Vagina (tissue), 2 donors: ENCODE data around the gene HSBP1L1. TPM values are rescaled to one million over a fixed set of nuclear protein-coding genes. Genes with fewer than 3 reads are reported as not detected.
A peak's percentile ranks its signal among the peaks of the same experiment; 100 is the strongest.

Experiments
- DNase-seq, 2 donors: peaks; one replicate each; pipeline ENCODE4 v3.0.0-alpha.2; 2017; ENCODE audit errors: extremely low spot score in 2 of 2
- H3K27ac ChIP-seq: fragments of 200-600 bp; sonication (generic); one replicate; pipeline ENCODE4 v1.5.1; 2019
- H3K27me3 ChIP-seq: fragments of 200-600 bp; sonication (generic); one replicate; pipeline ENCODE4 v1.5.1; 2019
- H3K36me3 ChIP-seq, 2 donors: fragments of 200-600 bp; sonication (generic); one replicate each; pipeline ENCODE4 v1.5.1; 2017 to 2019
- H3K4me1 ChIP-seq: fragments of 200-600 bp; sonication (generic); one replicate; pipeline ENCODE4 v1.5.1; 2019
- H3K4me3 ChIP-seq, 2 donors: fragments of 200-600 bp; sonication (generic); 1 replicate in 1 of 2; 2 replicates in 1 of 2; pipeline ENCODE4 v1.5.1; 2016 to 2019
- H3K9me3 ChIP-seq: fragments of 200-600 bp; sonication (generic); one replicate; pipeline ENCODE4 v1.5.1; 2019
- POLR2A ChIP-seq, 2 donors: fragments of 450-650 bp; IDR thresholded peaks; one replicate each; pipeline ENCODE4 v1.6.1; 2017; ENCODE audit warnings: antibody characterized with exemption in 2 of 2, mild to moderate bottlenecking in 2 of 2, moderate library complexity in 2 of 2
- POLR2AphosphoS5 ChIP-seq, 2 donors: sonication (generic); formaldehyde crosslinking; IDR thresholded peaks; one replicate each; pipeline ENCODE4 v1.9.0; 2017; ENCODE audit warnings: antibody characterized with exemption in 2 of 2, mild to moderate bottlenecking in 2 of 2, low read depth in 1 of 2; ENCODE audit not compliant: insufficient read depth in 1 of 2
- intact Hi-C: fragments of 100-400 bp; cut with DNase I; formaldehyde crosslinking; loops from one replicate; pipeline ENCODE4 v1.15.1; 2023
- total RNA-seq: library from RNA; depleted of rRNA; stranded (reverse); fragments of >200 nt; gene quantifications from one replicate; pipeline ENCODE4 v1.2.3, GENCODE V29; 2016
- TF ChIP-seq, protein P1 (sequence below), 3 experiments: fragments of 450-650 bp in 2 of 3; fragments of 200-600 bp in 1 of 3; sonication (generic) in 1 of 3; IDR thresholded peaks; one replicate each; pipeline ENCODE4 v1.5.1; 2017 to 2019; ENCODE audit warnings: antibody characterized with exemption in 3 of 3, mild to moderate bottlenecking in 2 of 3, moderate library complexity in 2 of 3

The HSBP1L1 gene
- total RNA-seq, 1 donor from 2014 or later = 32.2 TPM

DNA sequence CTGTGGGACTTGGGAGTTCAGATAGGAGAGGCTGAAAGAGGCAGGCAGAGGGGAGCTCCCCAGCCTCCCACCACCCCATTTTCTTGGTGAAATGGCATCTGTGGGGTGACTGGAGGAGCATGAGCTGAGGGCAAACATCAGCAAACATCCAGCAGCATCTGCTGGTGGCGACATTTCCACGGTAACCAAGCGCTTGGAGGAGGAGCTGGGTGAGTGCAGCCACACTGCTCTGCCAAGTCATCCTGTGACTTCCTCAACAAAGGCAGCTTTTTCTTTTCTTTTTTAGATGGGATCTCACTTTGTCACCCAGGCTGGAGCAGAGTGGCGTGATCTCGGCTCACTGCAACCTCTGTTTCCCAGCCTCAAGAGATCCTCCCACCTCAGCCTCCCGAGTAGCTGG is 18.3 kb downstream of the HSBP1L1 start:
- TF ChIP-seq POLR2AphosphoS5 (IDR thresholded peaks at IDR 0.05; ENCODE audit: insufficient read depth in 1 of 2, low read depth in 1 of 2) (no peak), POLR2A (IDR thresholded peaks at IDR 0.05) (no peak)
- TF ChIP-seq, protein P1, sequence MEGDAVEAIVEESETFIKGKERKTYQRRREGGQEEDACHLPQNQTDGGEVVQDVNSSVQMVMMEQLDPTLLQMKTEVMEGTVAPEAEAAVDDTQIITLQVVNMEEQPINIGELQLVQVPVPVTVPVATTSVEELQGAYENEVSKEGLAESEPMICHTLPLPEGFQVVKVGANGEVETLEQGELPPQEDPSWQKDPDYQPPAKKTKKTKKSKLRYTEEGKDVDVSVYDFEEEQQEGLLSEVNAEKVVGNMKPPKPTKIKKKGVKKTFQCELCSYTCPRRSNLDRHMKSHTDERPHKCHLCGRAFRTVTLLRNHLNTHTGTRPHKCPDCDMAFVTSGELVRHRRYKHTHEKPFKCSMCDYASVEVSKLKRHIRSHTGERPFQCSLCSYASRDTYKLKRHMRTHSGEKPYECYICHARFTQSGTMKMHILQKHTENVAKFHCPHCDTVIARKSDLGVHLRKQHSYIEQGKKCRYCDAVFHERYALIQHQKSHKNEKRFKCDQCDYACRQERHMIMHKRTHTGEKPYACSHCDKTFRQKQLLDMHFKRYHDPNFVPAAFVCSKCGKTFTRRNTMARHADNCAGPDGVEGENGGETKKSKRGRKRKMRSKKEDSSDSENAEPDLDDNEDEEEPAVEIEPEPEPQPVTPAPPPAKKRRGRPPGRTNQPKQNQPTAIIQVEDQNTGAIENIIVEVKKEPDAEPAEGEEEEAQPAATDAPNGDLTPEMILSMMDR (IDR thresholded peaks at IDR 0.05) = no peak
- no peak overlapping the region for H3K27ac ChIP-seq
- no peak for DNase-seq
- H3K9me3 ChIP-seq = no peaks in the 10 kb centered on the region
- H3K36me3 ChIP-seq = peaks cover 0 to 6% of the 10 kb centered on the region in 2 donors
- peaks cover 39% of the 10 kb centered on the region for H3K4me1 ChIP-seq
- no peaks in the 10 kb centered on the region for H3K27me3 ChIP-seq
- H3K4me3 ChIP-seq = no peak overlapping the region
- intact Hi-C loops = no loop called here

DNA sequence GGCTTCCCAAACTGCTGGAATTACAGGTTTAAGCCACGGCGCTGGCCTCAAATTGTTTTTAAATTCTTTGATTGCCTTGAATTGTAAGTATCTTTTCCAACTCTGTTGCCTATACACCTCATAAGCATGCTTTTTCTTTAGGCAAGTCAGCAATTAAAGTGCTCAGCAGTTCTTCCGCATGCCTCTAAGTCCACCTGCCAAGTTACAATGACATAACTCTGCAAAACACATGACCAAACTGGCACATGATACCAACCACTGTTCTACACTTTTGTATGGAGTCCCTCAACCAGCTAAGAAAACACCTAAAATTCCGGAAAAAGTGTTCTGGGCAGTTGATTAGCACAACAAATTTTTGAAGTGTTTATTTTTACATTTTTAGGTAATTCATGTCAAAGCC is 18.8 kb downstream of the HSBP1L1 start:
- H3K4me1 ChIP-seq = peaks cover 41% of the 10 kb centered on the region

GRCh38 chr18:79983793-79984192 is 19.4 kb downstream of the HSBP1L1 start:
- Histone ChIP-seq H3K4me3 (no peak overlapping the region), H3K4me1 (peaks cover 41% of the 10 kb centered on the region), H3K27ac (no peak overlapping the region), H3K36me3 (peaks cover 0 to 6% of the 10 kb centered on the region in 2 donors), H3K9me3 (no peaks in the 10 kb centered on the region), H3K27me3 (no peaks in the 10 kb centered on the region)
- intact Hi-C loops = no loop called here
- TF ChIP-seq POLR2A (IDR thresholded peaks at IDR 0.05) (no peak), POLR2AphosphoS5 (IDR thresholded peaks at IDR 0.05; ENCODE audit: insufficient read depth in 1 of 2, low read depth in 1 of 2) (no peak)
- TF ChIP-seq, protein P1 (IDR thresholded peaks at IDR 0.05) = no peak
- no peak for DNase-seq

More for the DNA sequence above, 18.8 kb downstream of the HSBP1L1 start:
- no peak for DNase-seq
- Histone ChIP-seq H3K9me3 (no peaks in the 10 kb centered on the region), H3K36me3 (peaks cover 0 to 6% of the 10 kb centered on the region in 2 donors), H3K4me3 (no peak overlapping the region), H3K27ac (no peak overlapping the region), H3K27me3 (no peaks in the 10 kb centered on the region)
- intact Hi-C loops = no loop called here
- TF ChIP-seq POLR2A (IDR thresholded peaks at IDR 0.05) = no peak
- no peak for TF ChIP-seq POLR2AphosphoS5 (IDR thresholded peaks at IDR 0.05; ENCODE audit: insufficient read depth in 1 of 2, low read depth in 1 of 2)
- TF ChIP-seq, protein P1 (IDR thresholded peaks at IDR 0.05) = no peak

DNA sequence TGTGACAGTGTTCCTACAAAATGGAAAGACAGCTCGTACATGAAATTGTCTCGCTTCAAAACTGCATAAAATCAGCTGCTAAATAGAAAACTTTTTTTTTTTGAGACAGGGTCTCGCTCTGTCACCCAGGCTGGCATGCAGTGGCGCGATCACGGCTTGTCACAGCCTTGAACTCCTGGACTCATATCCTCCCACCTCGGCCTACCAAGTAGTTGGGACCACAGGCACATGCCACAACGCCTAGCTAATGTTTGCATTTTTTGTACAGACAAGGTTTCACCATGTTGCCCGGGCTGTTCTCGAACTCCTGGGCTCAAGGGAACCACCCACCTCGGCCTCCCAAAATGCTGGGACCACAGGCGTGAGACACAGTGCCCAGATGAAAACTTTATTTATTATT is 20.7 kb downstream of the HSBP1L1 start:
- Histone ChIP-seq H3K27me3 (no peaks in the 10 kb centered on the region), H3K36me3 (peaks cover 0 to 6% of the 10 kb centered on the region in 2 donors), H3K27ac (no peak overlapping the region), H3K9me3 (no peaks in the 10 kb centered on the region), H3K4me1 (peaks cover 46% of the 10 kb centered on the region), H3K4me3 (no peak overlapping the region)
- DNase-seq = no peak
- TF ChIP-seq, protein P1 (IDR thresholded peaks at IDR 0.05) = no peak
- intact Hi-C loops = no loop called here

DNA sequence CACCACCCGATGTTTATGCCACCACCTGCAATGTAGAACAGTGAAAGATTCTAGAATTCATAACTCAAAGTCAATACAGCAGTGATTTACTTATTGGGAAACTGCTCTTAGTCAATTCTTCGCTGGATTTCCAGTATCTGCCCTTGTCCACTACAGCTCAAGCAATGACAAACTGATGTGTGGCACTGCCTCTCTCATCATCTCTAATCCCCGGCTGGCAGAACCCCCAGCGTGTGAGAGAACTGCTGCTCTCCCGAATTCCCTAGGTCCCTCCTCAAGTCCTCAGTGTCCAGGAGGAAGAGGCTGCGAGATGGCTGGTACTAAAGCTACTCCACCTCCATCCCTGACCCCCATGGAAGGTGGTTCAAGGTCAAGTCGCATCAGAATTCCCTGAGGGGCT is 22.3 kb downstream of the HSBP1L1 start:
- no peaks in the 10 kb centered on the region for H3K9me3 ChIP-seq
- no peak for DNase-seq
- intact Hi-C loops = no loop called here
- H3K27ac ChIP-seq = peak overlapping the region; percentile 86
- TF ChIP-seq POLR2AphosphoS5 (IDR thresholded peaks at IDR 0.05; ENCODE audit: insufficient read depth in 1 of 2, low read depth in 1 of 2) (no peak), POLR2A (IDR thresholded peaks at IDR 0.05) (no peak)
- TF ChIP-seq, protein P1 (IDR thresholded peaks at IDR 0.05) = no peak
- H3K36me3 ChIP-seq = peaks cover 0 to 6% of the 10 kb centered on the region in 2 donors
- no peaks in the 10 kb centered on the region for H3K27me3 ChIP-seq
- peak overlapping the region in 1 of 2 donors; percentile 82 for H3K4me3 ChIP-seq
- peaks cover 46% of the 10 kb centered on the region for H3K4me1 ChIP-seq
